Upper lobe of left lung (tissue), 6 donors: ENCODE data around the gene FASTK. TPM values are rescaled to one million over a fixed set of nuclear protein-coding genes. Genes with fewer than 3 reads are reported as not detected.
A peak's percentile ranks its signal among the peaks of the same experiment; 100 is the strongest.

Experiments
- ATAC-seq, 2 donors: fragments of 200-7000 bp; cut with Tn5 transposase; one replicate each; pipeline ENCODE4 v1.9.1; 2022; ENCODE audit warnings: mild to moderate bottlenecking in 2 of 2, moderate library complexity in 2 of 2; ENCODE audit not compliant: low FRiP score in 2 of 2
- DNase-seq, 2 donors: peaks; one replicate each; pipeline ENCODE4 v3.0.0-alpha.2; 2019 to 2020
- H3K27ac ChIP-seq, 4 donors: fragments of 200-600 bp; sonication (generic); one replicate each; pipeline ENCODE4 v1.5.1; 2016 to 2019
- H3K27me3 ChIP-seq, 4 donors: fragments of 200-600 bp; sonication (generic); one replicate each; pipeline ENCODE4 v1.5.1; 2017 to 2019
- H3K36me3 ChIP-seq, 4 donors: fragments of 200-600 bp; sonication (generic); one replicate each; pipeline ENCODE4 v1.5.1; 2016 to 2019
- H3K4me1 ChIP-seq, 4 donors: fragments of 200-600 bp; sonication (generic); one replicate each; pipeline ENCODE4 v1.5.1; 2018 to 2019
- H3K4me3 ChIP-seq, 4 donors: fragments of 200-600 bp; sonication (generic); one replicate each; pipeline ENCODE4 v1.5.1; 2017 to 2019; ENCODE audit warnings: mild to moderate bottlenecking in 2 of 4, moderate library complexity in 1 of 4
- H3K9me3 ChIP-seq, 4 donors: fragments of 200-600 bp; sonication (generic); one replicate each; pipeline ENCODE4 v1.5.1; 2018 to 2019
- CTCF ChIP-seq, 6 experiments: fragments of 450-650 bp in 4 of 6; fragments of 200-600 bp in 2 of 6; sonication (generic) in 2 of 6; IDR thresholded peaks; one replicate each; pipeline ENCODE4 v1.5.1; 2016 to 2019; ENCODE audit warnings: antibody characterized with exemption in 6 of 6
- EP300 ChIP-seq, 4 donors: sonication (generic); formaldehyde crosslinking; IDR thresholded peaks; one replicate each; pipeline ENCODE4 v1.5.1; 2017; ENCODE audit warnings: antibody characterized with exemption in 4 of 4, control low read depth in 2 of 4
- POLR2A ChIP-seq, 4 donors: fragments of 450-650 bp; IDR thresholded peaks; one replicate each; pipeline ENCODE4 v1.5.1; 2016 to 2017; ENCODE audit warnings: antibody characterized with exemption in 4 of 4, mild to moderate bottlenecking in 2 of 4
- POLR2AphosphoS5 ChIP-seq, 2 donors: sonication (generic); formaldehyde crosslinking; IDR thresholded peaks; one replicate each; pipeline ENCODE4 v1.5.1; 2017; ENCODE audit warnings: antibody characterized with exemption in 2 of 2
- WGBS, 2 donors: methylation state at CpG; one replicate each; pipeline ENCODE4 v1.1.5; 2017 to 2018; 5-methylcytosine and 5-hydroxymethylcytosine counted together
- total RNA-seq, 6 donors: library from RNA; depleted of rRNA in 4 of 6; stranded (reverse); fragments of >200 nt in 4 of 6; gene quantifications; one replicate each; pipeline versions ENCODE4 v1.1.0 to v1.2.1, GENCODE V29; 2016 to 2021
- donor health status: DM: no; HTN: no; CAD: no; lungs with moderate emphysema.
- donor health status: DM: no; HTN: yes; CAD: no; lungs with severe emphysema.

Gene FASTK
- total RNA-seq, 6 donors from 2014 or later = 54.3 to 136 (median 78.0) TPM

GRCh38 chr7:151062399-151063211 lies 18.0 kb downstream of the FASTK start:
- DNase-seq (peak; percentile 82 to 92), ATAC-seq (peak; percentile 31 to 67)
- Histone ChIP-seq H3K9me3 (no peaks in the 10 kb centered on the region), H3K4me1 (peaks cover 30 to 52% (median 44%) of the 10 kb centered on the region in 4 donors), H3K27me3 (no peaks in the 10 kb centered on the region), H3K36me3 (peaks cover 22 to 47% (median 40%) of the 10 kb centered on the region in 4 donors), H3K27ac (peak overlapping the region; percentile 59 to 99 (median 82)), H3K4me3 (peak overlapping the region in 3 of 4 donors; percentile 13 to 88 (median 40))
- TF ChIP-seq POLR2AphosphoS5 (IDR thresholded peaks at IDR 0.05) (no peak), CTCF (IDR thresholded peaks at IDR 0.05) (peak in 1 of 6 experiments; percentile 10)
- whole genome bisulfite sequencing, 2 donors = 68 to 90% methylated on average over 17 to 32 of the region's 43 CpGs

- DNase-seq (no peak), ATAC-seq (no peak)
- Histone ChIP-seq H3K4me3 (peak overlapping the region in 2 of 4 donors; percentile 40 to 88), H3K4me1 (peaks cover 33 to 57% (median 48%) of the 10 kb centered on the region in 4 donors), H3K27me3 (no peaks in the 10 kb centered on the region), H3K36me3 (peaks cover 18 to 41% (median 34%) of the 10 kb centered on the region in 4 donors), H3K9me3 (no peaks in the 10 kb centered on the region), H3K27ac (peak overlapping the region in 3 of 4 donors; percentile 47 to 99 (median 96))
- WGBS, 2 donors = 60 to 92% methylated on average over 5 to 10 of the region's 11 CpGs
- TF ChIP-seq POLR2A (IDR thresholded peaks at IDR 0.05) (peak in 1 of 4 donors; percentile 20), POLR2AphosphoS5 (IDR thresholded peaks at IDR 0.05) (no peak), CTCF (IDR thresholded peaks at IDR 0.05) (no peak)
Observed at GRCh38 chr7:151062111-151062398, 18.6 kb downstream of the FASTK start.

- WGBS, 2 donors = 52 to 60% methylated on average over 25 to 33 of the region's 33 CpGs
- peaks cover 38 to 62% (median 53%) of the 10 kb centered on the region in 4 donors for H3K4me1 ChIP-seq
- H3K4me3 ChIP-seq = peak overlapping the region in 2 of 4 donors; percentile 88 to 92
- TF ChIP-seq POLR2AphosphoS5 (IDR thresholded peaks at IDR 0.05) = peak in 1 of 2 donors; percentile 17
- no peak for TF ChIP-seq CTCF (IDR thresholded peaks at IDR 0.05)
- DNase-seq = peak; percentile 80 to 84
- peaks cover 15 to 36% (median 28%) of the 10 kb centered on the region in 4 donors for H3K36me3 ChIP-seq
- no peaks in the 10 kb centered on the region for H3K9me3 ChIP-seq
- peak overlapping the region; percentile 47 to 99 (median 76) for H3K27ac ChIP-seq
- no peaks in the 10 kb centered on the region for H3K27me3 ChIP-seq
- peak in 1 of 2 donors; percentile 47 for ATAC-seq
Observed at GRCh38 chr7:151061213-151062110, 19.1 kb downstream of the FASTK start.

GRCh38 chr7:151060416-151061212 lies 20.0 kb downstream of the FASTK start:
- 10 to 13% methylated on average over 2 to 21 of the region's 21 CpGs for WGBS, 2 donors
- TF ChIP-seq CTCF (IDR thresholded peaks at IDR 0.05) (no peak), POLR2AphosphoS5 (IDR thresholded peaks at IDR 0.05) (no peak), EP300 (IDR thresholded peaks at IDR 0.05) (no peak), POLR2A (IDR thresholded peaks at IDR 0.05) (no peak)
- Histone ChIP-seq H3K36me3 (peaks cover 14 to 27% (median 20%) of the 10 kb centered on the region in 4 donors), H3K4me1 (peaks cover 38 to 65% (median 54%) of the 10 kb centered on the region in 4 donors), H3K27me3 (no peaks in the 10 kb centered on the region), H3K4me3 (peak overlapping the region; percentile 86 to 98 (median 90)), H3K27ac (peak overlapping the region; percentile 90 to 99 (median 96)), H3K9me3 (no peaks in the 10 kb centered on the region)
- ATAC-seq (no peak), DNase-seq (peak in 1 of 2 donors; percentile 72)
